ENCODE measurements around the gene GET3.
A peak's percentile ranks its signal among the peaks of the same experiment; 100 is the strongest.

GET3 gene

GRCh38 chr19:12782424-12783290 lies 45.4 kb downstream of the GET3 start:
- DNase-seq = peak; percentile 92

GRCh38 chr19:12783291-12783848 lies 46.1 kb downstream of the GET3 start:
- no peak for DNase-seq

- no peak for DNase-seq
Measured at GRCh38 chr19:12783849-12784393, 46.6 kb downstream of the GET3 start.

DNA sequence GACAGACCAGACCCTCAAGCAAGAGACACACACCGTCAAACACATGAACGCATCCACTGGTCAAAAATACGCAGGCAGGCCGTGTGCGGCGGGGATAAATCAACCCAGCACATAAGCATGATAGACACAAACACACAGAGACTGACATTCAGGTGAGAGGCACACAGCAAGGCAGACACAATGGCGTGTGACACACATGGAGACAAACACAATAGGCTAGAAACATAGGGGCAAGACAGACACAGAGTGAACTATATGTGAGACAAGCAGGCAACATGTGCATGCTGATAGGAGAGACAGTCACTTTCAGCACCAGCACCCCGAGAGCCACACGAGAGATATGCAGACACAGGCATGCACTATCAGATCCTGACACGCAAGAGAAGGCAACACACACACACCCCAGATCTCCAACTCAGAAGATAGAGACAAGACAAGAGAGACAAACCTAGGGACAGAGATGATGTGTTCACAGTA lies 47.1 kb downstream of the GET3 start:
- no peak for DNase-seq

- DNase-seq = no peak
Measured at GRCh38 chr19:12784871-12785430, 47.7 kb downstream of the GET3 start.

DNA sequence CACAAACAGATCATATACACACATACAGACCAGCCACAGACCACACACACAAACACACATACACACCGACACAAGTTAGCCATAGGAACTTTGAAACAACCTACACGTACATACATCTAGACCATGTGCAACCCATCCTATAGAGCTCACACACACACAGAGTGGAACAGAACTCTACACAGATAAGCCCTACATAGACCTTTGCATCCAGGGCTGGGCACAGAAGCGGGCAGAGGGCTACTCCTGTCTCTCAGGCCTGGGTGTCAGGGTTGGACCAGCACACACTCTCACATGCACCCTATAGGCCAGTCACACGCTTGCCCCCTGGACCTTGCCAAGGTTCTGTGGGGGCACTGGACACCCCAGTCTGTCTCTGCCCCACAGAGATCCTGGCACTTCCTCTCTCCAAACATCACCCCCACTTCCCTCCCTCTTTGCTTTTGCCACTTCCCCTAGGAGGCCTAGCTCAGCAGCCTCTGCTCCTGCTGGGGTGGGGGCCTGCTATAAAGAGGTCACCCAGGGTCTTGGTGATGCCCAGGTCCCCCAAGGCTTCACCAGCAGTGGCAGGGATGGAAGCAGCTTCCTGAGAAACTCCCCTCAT lies 48.2 kb downstream of the GET3 start:
- no peak for DNase-seq

DNA sequence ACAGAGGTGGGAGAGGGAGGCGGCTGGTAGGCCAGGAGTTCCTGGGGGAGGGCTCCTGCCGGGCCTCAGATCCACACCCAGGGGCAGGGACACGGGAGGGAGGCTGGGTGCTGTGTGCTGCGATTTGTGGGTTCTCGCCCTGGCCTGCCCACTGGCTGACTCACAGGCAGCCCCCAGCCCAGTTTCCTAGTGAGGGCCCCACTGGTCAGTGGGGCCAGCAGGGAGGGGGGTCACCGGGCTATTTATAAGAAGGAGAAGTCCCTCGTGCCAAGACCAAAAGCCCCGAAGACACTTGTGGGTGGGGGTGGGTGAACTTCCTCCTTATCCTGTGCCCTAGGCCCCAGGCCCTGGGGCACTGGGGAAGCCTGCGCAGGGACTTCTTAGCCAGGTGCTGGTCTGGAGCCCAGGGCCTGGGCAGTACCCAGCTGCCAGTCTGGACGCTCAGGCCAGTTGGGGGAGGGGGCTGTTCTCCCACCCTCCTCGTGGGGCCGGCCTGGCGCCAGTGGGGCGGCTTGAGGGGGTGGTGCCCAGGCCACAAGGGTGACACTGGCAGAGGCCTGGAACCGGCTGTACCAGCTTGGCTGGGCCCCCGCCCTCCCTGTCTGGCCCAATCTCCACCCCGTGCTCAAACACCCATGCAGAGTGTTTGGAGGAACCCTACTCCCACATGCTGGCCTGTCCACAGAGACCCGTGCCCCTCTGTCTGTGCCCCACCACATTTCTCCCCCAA lies 49.0 kb downstream of the GET3 start:
- DNase-seq = no peak

GRCh38 chr19:12786952-12787351 lies 49.7 kb downstream of the GET3 start:
- DNase-seq = no peak

- DNase-seq = no peak
Measured at GRCh38 chr19:12787458-12787857, 50.2 kb downstream of the GET3 start.

- no peak for DNase-seq
Measured at GRCh38 chr19:12788042-12788681, 50.9 kb downstream of the GET3 start.

DNA sequence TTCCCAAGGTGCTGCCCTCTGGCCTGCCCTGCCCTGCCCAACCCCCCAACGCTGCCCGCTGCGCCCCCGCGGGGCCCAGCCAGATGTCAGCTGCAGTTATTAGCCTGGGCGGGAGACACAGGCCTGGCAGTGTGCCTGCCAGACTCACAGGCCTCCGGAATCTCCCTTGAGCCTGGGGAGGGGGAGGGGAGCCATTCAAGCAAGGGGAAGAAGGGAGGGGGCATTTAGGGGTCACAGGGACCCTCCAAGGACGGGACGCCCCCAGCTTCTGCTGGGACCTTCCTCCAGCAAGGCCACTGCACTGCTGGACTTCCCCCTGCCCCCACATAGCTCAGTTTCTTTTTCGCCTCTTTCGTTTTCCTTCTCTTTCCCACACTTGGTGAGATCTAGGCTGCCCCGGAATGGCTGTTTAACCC lies 51.4 kb downstream of the GET3 start:
- DNase-seq = peak; percentile 85

DNA sequence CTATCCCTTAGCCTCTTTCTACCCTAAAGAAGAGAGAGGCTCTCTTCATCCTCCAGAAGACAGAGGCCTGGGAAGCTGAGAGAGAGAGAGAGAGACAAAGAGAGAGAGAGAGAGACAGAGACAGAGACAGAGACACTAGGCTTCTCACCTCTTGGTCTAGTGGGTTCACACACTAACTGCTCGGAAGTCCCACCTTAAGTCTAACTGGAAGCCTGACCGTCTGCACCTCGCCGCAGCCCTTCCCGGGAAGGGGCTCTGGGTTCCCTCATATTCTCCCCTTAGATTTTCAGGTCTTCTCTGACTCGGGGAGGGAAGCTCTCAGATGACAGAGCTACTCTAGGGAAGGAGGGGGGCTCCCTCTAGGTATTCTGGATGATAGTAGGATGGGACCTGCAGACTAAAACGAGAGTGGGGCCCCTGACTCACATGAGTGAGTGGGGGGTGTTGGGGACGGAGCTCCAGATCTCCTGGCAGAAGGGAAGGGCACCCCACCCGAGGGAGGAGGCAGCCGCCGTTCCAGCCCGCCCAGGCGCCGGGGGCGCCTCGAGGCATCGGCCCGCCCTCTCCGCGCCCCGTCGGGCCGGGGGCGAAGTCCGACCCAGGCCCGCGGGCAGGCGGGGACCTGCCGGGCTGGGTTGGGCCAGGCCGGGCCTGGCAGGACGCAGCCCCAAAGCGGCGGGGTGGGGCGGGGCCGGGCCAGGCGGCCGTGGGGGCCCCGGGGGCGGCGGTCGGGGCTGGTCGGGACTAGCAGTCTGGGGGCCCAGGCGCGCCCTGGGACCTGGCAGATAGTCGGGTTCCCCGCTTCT lies 52.0 kb downstream of the GET3 start:
- DNase-seq = peak; percentile 48

DNA sequence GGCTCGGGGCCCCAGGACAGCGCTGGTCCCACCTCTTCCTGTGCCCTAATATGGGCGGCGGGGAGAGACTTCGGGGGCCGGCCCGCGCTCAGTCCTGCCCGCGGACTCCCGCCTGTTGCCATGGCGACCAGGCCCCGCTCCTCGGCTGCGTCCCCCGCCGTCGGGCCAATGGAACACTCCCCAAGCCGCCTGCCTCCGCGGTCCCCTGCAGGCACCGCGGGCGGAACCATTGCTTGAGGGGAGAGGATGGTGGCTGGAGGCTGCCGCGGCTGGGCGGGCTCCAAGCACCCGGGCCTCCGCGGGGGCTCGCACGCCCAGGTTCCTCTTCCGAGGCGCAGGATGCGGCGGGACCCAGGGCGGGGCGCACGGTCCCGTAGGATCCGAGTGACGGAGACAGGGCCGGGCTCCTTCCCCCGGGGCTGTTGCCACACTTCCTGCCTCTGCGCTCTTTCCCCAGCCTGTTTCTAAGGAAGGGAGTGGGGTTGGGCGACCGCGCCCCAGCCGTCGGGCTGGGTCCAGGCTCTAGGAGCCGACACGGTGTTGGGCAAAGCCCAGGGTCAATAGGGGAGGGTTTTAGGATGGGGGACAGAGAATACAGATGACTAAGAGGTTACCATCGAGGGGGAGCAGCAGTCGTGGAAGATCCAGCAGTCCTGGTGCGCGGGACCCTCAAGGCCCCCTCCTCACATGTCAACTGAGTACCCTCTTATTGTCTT lies 52.8 kb downstream of the GET3 start:
- peak; percentile 95 for DNase-seq

DNA sequence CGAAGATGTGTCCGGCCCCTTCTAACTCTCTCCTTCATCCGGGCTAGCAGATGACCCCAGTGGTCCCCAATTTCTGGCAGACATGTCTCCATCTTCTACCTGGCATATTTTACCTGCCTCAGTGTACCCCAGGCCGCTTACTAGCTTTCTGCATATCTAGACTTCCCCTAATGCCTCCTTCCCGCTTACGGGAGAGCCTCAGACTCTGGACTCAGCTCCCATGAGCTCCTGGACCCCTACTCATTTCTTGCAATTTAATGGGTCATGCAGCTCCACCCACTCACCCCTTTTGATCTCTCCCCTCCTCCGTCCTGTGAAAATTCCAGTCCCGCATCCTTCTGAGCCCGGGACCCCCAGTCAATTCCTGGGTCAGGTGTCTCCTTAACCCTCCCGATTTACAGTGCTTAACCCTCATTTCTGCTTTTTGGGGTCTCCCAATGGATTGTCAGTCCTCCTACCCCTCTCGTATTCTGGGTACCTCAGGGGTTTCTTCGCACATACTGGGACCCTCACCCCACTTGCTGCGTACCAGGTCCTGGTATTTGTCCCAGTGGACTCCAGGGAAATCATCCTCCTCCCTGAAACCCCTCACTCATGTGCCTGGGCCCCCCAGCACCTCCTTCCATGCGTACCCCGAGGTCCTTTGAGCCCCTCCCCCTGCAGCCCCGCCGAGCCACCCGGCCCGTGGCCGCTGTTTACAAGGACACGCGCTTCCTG lies 53.5 kb downstream of the GET3 start:
- DNase-seq = no peak

- DNase-seq = peak; percentile 98
Measured at GRCh38 chr19:12791345-12792050, 54.2 kb downstream of the GET3 start, which contains the start of gene JUNB. Gene JUNB, plus strand, starts transcription at chr19:12791486. Its CDS starts 286 bp downstream, at chr19:12791772.

DNA sequence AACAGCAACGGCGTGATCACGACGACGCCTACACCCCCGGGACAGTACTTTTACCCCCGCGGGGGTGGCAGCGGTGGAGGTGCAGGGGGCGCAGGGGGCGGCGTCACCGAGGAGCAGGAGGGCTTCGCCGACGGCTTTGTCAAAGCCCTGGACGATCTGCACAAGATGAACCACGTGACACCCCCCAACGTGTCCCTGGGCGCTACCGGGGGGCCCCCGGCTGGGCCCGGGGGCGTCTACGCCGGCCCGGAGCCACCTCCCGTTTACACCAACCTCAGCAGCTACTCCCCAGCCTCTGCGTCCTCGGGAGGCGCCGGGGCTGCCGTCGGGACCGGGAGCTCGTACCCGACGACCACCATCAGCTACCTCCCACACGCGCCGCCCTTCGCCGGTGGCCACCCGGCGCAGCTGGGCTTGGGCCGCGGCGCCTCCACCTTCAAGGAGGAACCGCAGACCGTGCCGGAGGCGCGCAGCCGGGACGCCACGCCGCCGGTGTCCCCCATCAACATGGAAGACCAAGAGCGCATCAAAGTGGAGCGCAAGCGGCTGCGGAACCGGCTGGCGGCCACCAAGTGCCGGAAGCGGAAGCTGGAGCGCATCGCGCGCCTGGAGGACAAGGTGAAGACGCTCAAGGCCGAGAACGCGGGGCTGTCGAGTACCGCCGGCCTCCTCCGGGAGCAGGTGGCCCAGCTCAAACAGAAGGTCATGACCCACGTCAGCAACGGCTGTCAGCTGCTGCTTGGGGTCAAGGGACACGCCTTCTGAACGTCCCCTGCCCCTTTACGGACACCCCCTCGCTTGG lies 55.0 kb downstream of the GET3 start:
- DNase-seq = peak; percentile 81

- no peak for DNase-seq
Measured at GRCh38 chr19:12792853-12793289, 55.6 kb downstream of the GET3 start.

All from right forelimb (tissue), 1 donor.